ENCODE results near the gene TAS2R1. TPM values are rescaled to one million over a fixed set of nuclear protein-coding genes. Genes with fewer than 3 reads are reported as not detected.

TAS2R1 gene
- total and polyA plus RNA-seq, 7 donors, result not detected

- WGBS, 2 donors, result 83 to 86% methylated on average over 2 of the region's 2 CpGs
- intact Hi-C loops (cut with DNase I), result no loop called here
Observed at GRCh38 chr5:9625731-9626130, 4.4 kb downstream of the TAS2R1 start.

GRCh38 chr5:9625286-9625685, 4.9 kb downstream of the TAS2R1 start:
- intact Hi-C loops (cut with DNase I), result no loop called here
- Histone ChIP-seq H3K36me3 (no peaks in the 10 kb centered on the region), H3K27me3 (no peaks in the 10 kb centered on the region), H3K4me1 (peaks cover 0 to 11% (median 3%) of the 10 kb centered on the region in 4 donors), H3K9me3 (no peaks in the 10 kb centered on the region), H3K27ac (no peak overlapping the region), H3K4me3 (no peak overlapping the region)
- no peak for TF ChIP-seq CTCF (IDR thresholded peaks at IDR 0.05)
- TF ChIP-seq EP300 (IDR thresholded peaks at IDR 0.05), result no peak
- TF ChIP-seq POLR2A (IDR thresholded peaks at IDR 0.05), result no peak
- no peak for TF ChIP-seq POLR2AphosphoS5 (IDR thresholded peaks at IDR 0.05)
- DNase-seq, result no peak
- 85 to 89% methylated on average over 5 of the region's 5 CpGs for WGBS, 2 donors

More at GRCh38 chr5:9625731-9626130, 4.4 kb downstream of the TAS2R1 start:
- DNase-seq, result no peak
- H3K27me3 ChIP-seq, result no peaks in the 10 kb centered on the region
- no peak overlapping the region for H3K4me3 ChIP-seq
- no peak overlapping the region for H3K27ac ChIP-seq
- no peak for TF ChIP-seq POLR2AphosphoS5 (IDR thresholded peaks at IDR 0.05)
- TF ChIP-seq CTCF (IDR thresholded peaks at IDR 0.05), result no peak
- TF ChIP-seq POLR2A (IDR thresholded peaks at IDR 0.05), result no peak
- no peak for TF ChIP-seq EP300 (IDR thresholded peaks at IDR 0.05)
- peaks cover 0 to 11% (median 3%) of the 10 kb centered on the region in 4 donors for H3K4me1 ChIP-seq
- H3K36me3 ChIP-seq, result no peaks in the 10 kb centered on the region
- H3K9me3 ChIP-seq, result no peaks in the 10 kb centered on the region

GRCh38 chr5:9624196-9624947, 5.8 kb downstream of the TAS2R1 start:
- Histone ChIP-seq H3K9me3 (no peaks in the 10 kb centered on the region), H3K4me3 (no peak overlapping the region), H3K27ac (no peak overlapping the region), H3K36me3 (no peaks in the 10 kb centered on the region), H3K27me3 (no peaks in the 10 kb centered on the region), H3K4me1 (peaks cover 0 to 11% (median 3%) of the 10 kb centered on the region in 4 donors)
- intact Hi-C loops (cut with DNase I), result no loop called here
- TF ChIP-seq EP300 (IDR thresholded peaks at IDR 0.05) (no peak), POLR2A (IDR thresholded peaks at IDR 0.05) (no peak), POLR2AphosphoS5 (IDR thresholded peaks at IDR 0.05) (no peak), CTCF (IDR thresholded peaks at IDR 0.05) (no peak)
- WGBS, 2 donors, result 89 to 94% methylated on average over 5 of the region's 5 CpGs
- no peak for DNase-seq

- Histone ChIP-seq H3K4me1 (peaks cover 0 to 11% (median 3%) of the 10 kb centered on the region in 4 donors), H3K27ac (no peak overlapping the region), H3K27me3 (no peaks in the 10 kb centered on the region), H3K4me3 (no peak overlapping the region), H3K36me3 (no peaks in the 10 kb centered on the region), H3K9me3 (no peaks in the 10 kb centered on the region)
- TF ChIP-seq CTCF (IDR thresholded peaks at IDR 0.05) (no peak), POLR2AphosphoS5 (IDR thresholded peaks at IDR 0.05) (no peak), POLR2A (IDR thresholded peaks at IDR 0.05) (no peak), EP300 (IDR thresholded peaks at IDR 0.05) (no peak)
- 85 to 91% methylated on average over 4 of the region's 4 CpGs for WGBS, 2 donors
- DNase-seq, result no peak
- intact Hi-C loops (cut with DNase I), result no loop called here
Observed at GRCh38 chr5:9623661-9624060, 6.5 kb downstream of the TAS2R1 start.

Data from sigmoid colon (tissue), 7 donors.